Measurements from ENCODE around the gene CEND1.

The CEND1 gene

GRCh38 chr11:829176-829846 is 39.4 kb upstream of the CEND1 start:
- peak; percentile 76; the same call in 1 of the 2 replicates for TF ChIP-seq SIN3A (IDR thresholded peaks at IDR 0.05; ENCODE audit: borderline replicate concordance, insufficient read depth, low read length)
- TF ChIP-seq FOXP2 (optimal IDR thresholded peaks at IDR 0.05; ENCODE audit: borderline replicate concordance, extremely low read depth, extremely low read length, insufficient read depth): no peak
- peak; percentile 66; the same call in 1 of the 2 replicates for TF ChIP-seq POLR2AphosphoS5 (IDR thresholded peaks at IDR 0.05; ENCODE audit: low read depth, low read length)
- TF ChIP-seq, protein P1, sequence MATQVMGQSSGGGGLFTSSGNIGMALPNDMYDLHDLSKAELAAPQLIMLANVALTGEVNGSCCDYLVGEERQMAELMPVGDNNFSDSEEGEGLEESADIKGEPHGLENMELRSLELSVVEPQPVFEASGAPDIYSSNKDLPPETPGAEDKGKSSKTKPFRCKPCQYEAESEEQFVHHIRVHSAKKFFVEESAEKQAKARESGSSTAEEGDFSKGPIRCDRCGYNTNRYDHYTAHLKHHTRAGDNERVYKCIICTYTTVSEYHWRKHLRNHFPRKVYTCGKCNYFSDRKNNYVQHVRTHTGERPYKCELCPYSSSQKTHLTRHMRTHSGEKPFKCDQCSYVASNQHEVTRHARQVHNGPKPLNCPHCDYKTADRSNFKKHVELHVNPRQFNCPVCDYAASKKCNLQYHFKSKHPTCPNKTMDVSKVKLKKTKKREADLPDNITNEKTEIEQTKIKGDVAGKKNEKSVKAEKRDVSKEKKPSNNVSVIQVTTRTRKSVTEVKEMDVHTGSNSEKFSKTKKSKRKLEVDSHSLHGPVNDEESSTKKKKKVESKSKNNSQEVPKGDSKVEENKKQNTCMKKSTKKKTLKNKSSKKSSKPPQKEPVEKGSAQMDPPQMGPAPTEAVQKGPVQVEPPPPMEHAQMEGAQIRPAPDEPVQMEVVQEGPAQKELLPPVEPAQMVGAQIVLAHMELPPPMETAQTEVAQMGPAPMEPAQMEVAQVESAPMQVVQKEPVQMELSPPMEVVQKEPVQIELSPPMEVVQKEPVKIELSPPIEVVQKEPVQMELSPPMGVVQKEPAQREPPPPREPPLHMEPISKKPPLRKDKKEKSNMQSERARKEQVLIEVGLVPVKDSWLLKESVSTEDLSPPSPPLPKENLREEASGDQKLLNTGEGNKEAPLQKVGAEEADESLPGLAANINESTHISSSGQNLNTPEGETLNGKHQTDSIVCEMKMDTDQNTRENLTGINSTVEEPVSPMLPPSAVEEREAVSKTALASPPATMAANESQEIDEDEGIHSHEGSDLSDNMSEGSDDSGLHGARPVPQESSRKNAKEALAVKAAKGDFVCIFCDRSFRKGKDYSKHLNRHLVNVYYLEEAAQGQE (IDR thresholded peaks at IDR 0.05; ENCODE audit: insufficient read depth in 1 of 2, low read depth in 2 of 2, low read length in 2 of 2): peak in 1 of 2 experiments; percentile 40; a peak in 1 of 4 replicates
- peak; percentile 61; the same call in 1 of the 2 replicates for TF ChIP-seq TAF1 (IDR thresholded peaks at IDR 0.05; ENCODE audit: borderline replicate concordance, insufficient read depth, low read length)

DNA sequence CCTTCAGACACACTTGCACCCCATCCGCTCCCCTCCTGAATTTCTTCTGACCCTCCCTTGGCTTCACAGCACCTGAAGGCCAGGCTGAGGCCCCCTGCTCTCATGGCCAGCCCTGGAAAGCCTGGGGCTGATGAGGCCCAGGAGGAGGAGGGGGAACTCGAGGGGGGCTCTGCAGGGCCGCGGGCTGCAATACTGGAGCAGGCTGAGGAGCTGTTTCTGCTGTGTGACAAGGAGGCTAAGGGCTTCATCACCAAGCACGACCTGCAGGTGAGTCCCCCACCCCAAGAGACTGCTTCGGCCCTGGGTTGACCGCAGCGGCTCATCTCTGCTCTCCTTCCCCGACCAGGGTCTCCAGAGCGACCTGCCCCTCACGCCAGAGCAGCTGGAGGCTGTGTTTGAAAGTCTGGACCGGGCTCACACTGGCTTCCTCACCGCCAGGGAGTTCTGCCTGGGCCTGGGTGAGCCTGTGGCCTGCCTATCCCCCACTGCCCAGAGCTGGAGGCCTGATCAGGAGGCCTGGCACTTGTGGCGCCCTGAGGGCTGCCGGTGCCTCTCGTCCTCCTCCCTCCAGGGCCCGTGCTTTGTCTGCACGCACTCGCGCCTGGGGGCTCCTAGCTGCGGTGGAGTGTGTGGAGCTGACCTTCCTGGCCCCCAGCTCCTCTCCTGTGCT is 38.8 kb upstream of the CEND1 start:
- TF ChIP-seq, protein P1 (IDR thresholded peaks at IDR 0.05; ENCODE audit: insufficient read depth in 1 of 2, low read depth in 2 of 2, low read length in 2 of 2): no peak
- no peak for TF ChIP-seq POLR2AphosphoS5 (IDR thresholded peaks at IDR 0.05; ENCODE audit: low read depth, low read length)

GRCh38 chr11:827897-828192 is 38.0 kb upstream of the CEND1 start, which contains the start of gene CRACR2B:
Gene CRACR2B (plus strand): TSS chr11:827919. CDS start chr11:828608, 689 bp downstream.
- TF ChIP-seq POLR2AphosphoS5 (IDR thresholded peaks at IDR 0.05; ENCODE audit: low read depth, low read length) (no peak), FOXP2 (optimal IDR thresholded peaks at IDR 0.05; ENCODE audit: borderline replicate concordance, extremely low read depth, extremely low read length, insufficient read depth) (no peak), SIN3A (IDR thresholded peaks at IDR 0.05; ENCODE audit: borderline replicate concordance, insufficient read depth, low read length) (no peak), TAF1 (IDR thresholded peaks at IDR 0.05; ENCODE audit: borderline replicate concordance, insufficient read depth, low read length) (no peak)
- TF ChIP-seq, protein P1 (IDR thresholded peaks at IDR 0.05; ENCODE audit: insufficient read depth in 1 of 2, low read depth in 2 of 2, low read length in 2 of 2): no peak

GRCh38 chr11:827146-827896 is 37.4 kb upstream of the CEND1 start:
- TF ChIP-seq SIN3A (IDR thresholded peaks at IDR 0.05; ENCODE audit: borderline replicate concordance, insufficient read depth, low read length) (no peak), POLR2AphosphoS5 (IDR thresholded peaks at IDR 0.05; ENCODE audit: low read depth, low read length) (no peak), TAF1 (IDR thresholded peaks at IDR 0.05; ENCODE audit: borderline replicate concordance, insufficient read depth, low read length) (no peak), FOXP2 (optimal IDR thresholded peaks at IDR 0.05; ENCODE audit: borderline replicate concordance, extremely low read depth, extremely low read length, insufficient read depth) (no peak)
- TF ChIP-seq, protein P1 (IDR thresholded peaks at IDR 0.05; ENCODE audit: insufficient read depth in 1 of 2, low read depth in 2 of 2, low read length in 2 of 2): no peak

All from PFSK-1 (cell line).